CD14-positive monocyte (primary cell): ENCODE data around the gene FEZ2. TPM values are rescaled to one million over a fixed set of nuclear protein-coding genes. Genes with fewer than 3 reads are reported as not detected.

Source experiments
- DNase-seq, 3 donors: peaks; one replicate each; pipeline ENCODE4 v3.0.0-alpha.2; 2011 to 2022
- H2AFZ ChIP-seq: 2 replicates; pipeline ENCODE4 v1.6.0; 2012; ENCODE audit warnings: mild to moderate bottlenecking, low read depth, low read length, inconsistent platforms; ENCODE audit not compliant: insufficient read depth, poor library complexity, severe bottlenecking
- H3K27ac ChIP-seq, 2 donors: 1 replicate in 1 of 2; 2 replicates in 1 of 2; pipeline ENCODE4 v1.5.1; 2012 to 2013; ENCODE audit warnings: low read length in 2 of 2, control low read depth in 1 of 2, inconsistent platforms in 1 of 2, low read depth in 1 of 2, mild to moderate bottlenecking in 1 of 2
- H3K27me3 ChIP-seq, 2 donors: one replicate each; pipeline versions ENCODE4 v1.6.0 to v1.6.1; 2011 to 2013; ENCODE audit warnings: low read length in 2 of 2; ENCODE audit not compliant: control insufficient read depth in 2 of 2, insufficient read depth in 2 of 2
- H3K36me3 ChIP-seq, 2 donors: replicated peaks in 1 of 2; 1 replicate in 1 of 2; 2 replicates in 1 of 2; pipeline versions ENCODE4 v1.5.1 to v1.6.1; 2012 to 2013; ENCODE audit warnings: low read length in 2 of 2, control low read depth in 1 of 2, inconsistent platforms in 1 of 2, mild to moderate bottlenecking in 1 of 2; ENCODE audit not compliant: insufficient read depth in 2 of 2, control insufficient read depth in 1 of 2
- H3K4me1 ChIP-seq, 2 donors: 1 replicate in 1 of 2; 2 replicates in 1 of 2; pipeline versions ENCODE4 v1.5.1 to v1.6.1; 2012 to 2013; ENCODE audit warnings: low read length in 2 of 2, control low read depth in 1 of 2, inconsistent platforms in 1 of 2, mild to moderate bottlenecking in 1 of 2, moderate library complexity in 1 of 2; ENCODE audit not compliant: insufficient read depth in 2 of 2, control insufficient read depth in 1 of 2
- H3K4me2 ChIP-seq: replicated peaks from 2 replicates; pipeline ENCODE3; 2012; ENCODE audit warnings: low read length, moderate library complexity, mild to moderate bottlenecking; ENCODE audit not compliant: poor library complexity, severe bottlenecking; ENCODE audit errors: extremely low read depth
- H3K4me3 ChIP-seq, 3 experiments: fragments of 200-600 bp in 1 of 3; sonication (generic) in 1 of 3; replicated peaks in 1 of 3; 1 replicate in 2 of 3; 2 replicates in 1 of 3; pipeline ENCODE4 v1.5.1; 2011 to 2013; ENCODE audit warnings: low read length in 3 of 3, mild to moderate bottlenecking in 3 of 3, control low read depth in 2 of 3, low read depth in 2 of 3, inconsistent platforms in 1 of 3, moderate library complexity in 1 of 3
- H3K79me2 ChIP-seq: 2 replicates; pipeline ENCODE4 v1.6.0; 2012; ENCODE audit warnings: mild to moderate bottlenecking, control low read depth, inconsistent platforms, low read length, moderate library complexity; ENCODE audit not compliant: insufficient read depth
- H3K9ac ChIP-seq: 2 replicates; pipeline ENCODE4 v1.6.0; 2017; ENCODE audit warnings: low read length, mild to moderate bottlenecking; ENCODE audit not compliant: insufficient read depth, poor library complexity, severe bottlenecking
- H3K9me3 ChIP-seq, 2 donors: replicated peaks in 1 of 2; 1 replicate in 1 of 2; 2 replicates in 1 of 2; pipeline versions ENCODE4 v1.5.1 to v1.6.1; 2012 to 2013; ENCODE audit warnings: low read length in 2 of 2, control low read depth in 1 of 2; ENCODE audit not compliant: control insufficient read depth in 1 of 2, insufficient read depth in 1 of 2
- H4K20me1 ChIP-seq: 2 replicates; pipeline ENCODE4 v1.6.0; 2012; ENCODE audit warnings: mild to moderate bottlenecking, low read length, control low read depth, moderate library complexity; ENCODE audit not compliant: insufficient read depth
- H3K27ac Mint-ChIP-seq, 7 donors: one replicate each; pipeline ENCODE4 v1.8.0; 2020; ENCODE audit warnings: mild to moderate bottlenecking in 7 of 7, mixed read lengths in 7 of 7, moderate library complexity in 6 of 7, inconsistent platforms in 2 of 7
- H3K27me3 Mint-ChIP-seq, 3 donors: one replicate each; pipeline ENCODE4 v1.8.0; 2021 to 2022; ENCODE audit warnings: low read depth in 3 of 3, mild to moderate bottlenecking in 3 of 3, mixed read lengths in 3 of 3, moderate library complexity in 3 of 3, inconsistent platforms in 1 of 3
- H3K36me3 Mint-ChIP-seq, 2 donors: one replicate each; pipeline ENCODE4 v1.8.0; 2020; ENCODE audit warnings: mixed read lengths in 2 of 2, inconsistent platforms in 1 of 2, mild to moderate bottlenecking in 1 of 2
- H3K4me1 Mint-ChIP-seq: one replicate; pipeline ENCODE4 v1.8.0; 2020; ENCODE audit warnings: mild to moderate bottlenecking, mixed read lengths
- H3K4me3 Mint-ChIP-seq, 2 donors: one replicate each; pipeline ENCODE4 v1.8.0; 2020; ENCODE audit warnings: mild to moderate bottlenecking in 2 of 2, mixed read lengths in 2 of 2, moderate library complexity in 1 of 2
- H3K9me3 Mint-ChIP-seq, 7 donors: one replicate each; pipeline ENCODE4 v1.8.0; 2020 to 2022; ENCODE audit warnings: mixed read lengths in 7 of 7, mild to moderate bottlenecking in 6 of 7, moderate library complexity in 6 of 7, inconsistent platforms in 2 of 7
- CTCF ChIP-seq: fragments of 200-600 bp; IDR thresholded peaks from one replicate; pipeline ENCODE4 v1.8.0; 2022; ENCODE audit warnings: antibody characterized with exemption, mild to moderate bottlenecking
- WGBS: methylation state at CpG from one replicate; pipeline ENCODE4 v1.1.5; 2013; ENCODE audit warnings: missing lambda C conversion rate; ENCODE audit not compliant: insufficient coverage; 5-methylcytosine and 5-hydroxymethylcytosine counted together
- intact Hi-C, 2 donors: fragments of 100-400 bp; cut with micrococcal nuclease; formaldehyde crosslinking; loops; one replicate each; pipeline versions ENCODE4 v1.15.0 to v1.15.1; 2023
- polyA plus RNA-seq, 3 donors: library from polyadenylated mRNA; depleted of rRNA in 1 of 3; unstranded in 2 of 3; stranded (reverse) in 1 of 3; fragments of 300-500 nt in 2 of 3; fragments of >200 nt in 1 of 3; fragmentation: Illumina TruSeq in 2 of 3; gene quantifications; 1 replicate in 2 of 3; 2 replicates in 1 of 3; pipeline ENCODE4 v1.2.3, GENCODE V29; 2012 to 2021

The FEZ2 gene
- polyA plus RNA-seq, 3 donors, result 6.9 to 15.6 (median 8.7) TPM

- Mint-ChIP-seq H3K36me3 (peaks cover 96 to 99% of the 10 kb centered on the region in 2 donors), H3K4me3 (no peak overlapping the region), H3K4me1 (peaks cover 3% of the 10 kb centered on the region), H3K27me3 (no peaks in the 10 kb centered on the region), H3K9me3 (no peaks in the 10 kb centered on the region), H3K27ac (peak overlapping the region in 1 of 7 donors; percentile 10)
- peaks cover 0 to 1% of the 10 kb centered on the region in 2 donors for H3K4me1 ChIP-seq
- H3K79me2 ChIP-seq, result peaks cover 5% of the 10 kb centered on the region
- no peaks in the 10 kb centered on the region for H3K27me3 ChIP-seq
- H4K20me1 ChIP-seq, result peaks cover 37% of the 10 kb centered on the region
- peaks cover 94 to 100% of the 10 kb centered on the region in 2 donors for H3K36me3 ChIP-seq
- no peak overlapping the region for H3K27ac ChIP-seq
- intact Hi-C loops, result no loop called here
- H3K4me2 ChIP-seq, result no peak overlapping the region
- no peak overlapping the region for H3K9ac ChIP-seq
- H3K9me3 ChIP-seq, result no peaks in the 10 kb centered on the region
- no peak for TF ChIP-seq CTCF
- DNase-seq, result no peak
- no peak overlapping the region for H2AFZ ChIP-seq
- no peak overlapping the region for H3K4me3 ChIP-seq
Measured at GRCh38 chr2:36579297-36579664, 18.7 kb downstream of the FEZ2 start.

- H3K9me3 ChIP-seq, result no peaks in the 10 kb centered on the region
- intact Hi-C loops, result no loop called here
- H3K4me3 ChIP-seq, result no peak overlapping the region
- DNase-seq, result no peak
- TF ChIP-seq CTCF, result no peak
- peaks cover 94 to 98% of the 10 kb centered on the region in 2 donors for H3K36me3 Mint-ChIP-seq
- no peak overlapping the region for H3K4me2 ChIP-seq
- H3K4me1 Mint-ChIP-seq, result no peaks in the 10 kb centered on the region
- peaks cover 4% of the 10 kb centered on the region for H3K79me2 ChIP-seq
- H3K36me3 ChIP-seq, result peaks cover 92 to 100% of the 10 kb centered on the region in 2 donors
- no peak overlapping the region for H3K27ac ChIP-seq
- H3K27me3 ChIP-seq, result no peaks in the 10 kb centered on the region
- WGBS, result 84% methylated on average over 8 of the region's 10 CpGs
- H3K4me1 ChIP-seq, result no peaks in the 10 kb centered on the region
- H4K20me1 ChIP-seq, result peaks cover 35% of the 10 kb centered on the region
- H3K9me3 Mint-ChIP-seq, result no peaks in the 10 kb centered on the region
- no peak overlapping the region for H3K4me3 Mint-ChIP-seq
- H3K9ac ChIP-seq, result no peak overlapping the region
- no peaks in the 10 kb centered on the region for H3K27me3 Mint-ChIP-seq
- no peak overlapping the region for H2AFZ ChIP-seq
- peak overlapping the region in 1 of 7 donors; percentile 37 for H3K27ac Mint-ChIP-seq
Measured at GRCh38 chr2:36578343-36579296, 19.3 kb downstream of the FEZ2 start.
